ENCODE measurements around the gene FHL1. TPM values are rescaled to one million over a fixed set of nuclear protein-coding genes. Genes with fewer than 3 reads are reported as not detected.

FHL1 gene
- total RNA-seq, 1 donor from 2014 or later, result 70.1 TPM

DNA sequence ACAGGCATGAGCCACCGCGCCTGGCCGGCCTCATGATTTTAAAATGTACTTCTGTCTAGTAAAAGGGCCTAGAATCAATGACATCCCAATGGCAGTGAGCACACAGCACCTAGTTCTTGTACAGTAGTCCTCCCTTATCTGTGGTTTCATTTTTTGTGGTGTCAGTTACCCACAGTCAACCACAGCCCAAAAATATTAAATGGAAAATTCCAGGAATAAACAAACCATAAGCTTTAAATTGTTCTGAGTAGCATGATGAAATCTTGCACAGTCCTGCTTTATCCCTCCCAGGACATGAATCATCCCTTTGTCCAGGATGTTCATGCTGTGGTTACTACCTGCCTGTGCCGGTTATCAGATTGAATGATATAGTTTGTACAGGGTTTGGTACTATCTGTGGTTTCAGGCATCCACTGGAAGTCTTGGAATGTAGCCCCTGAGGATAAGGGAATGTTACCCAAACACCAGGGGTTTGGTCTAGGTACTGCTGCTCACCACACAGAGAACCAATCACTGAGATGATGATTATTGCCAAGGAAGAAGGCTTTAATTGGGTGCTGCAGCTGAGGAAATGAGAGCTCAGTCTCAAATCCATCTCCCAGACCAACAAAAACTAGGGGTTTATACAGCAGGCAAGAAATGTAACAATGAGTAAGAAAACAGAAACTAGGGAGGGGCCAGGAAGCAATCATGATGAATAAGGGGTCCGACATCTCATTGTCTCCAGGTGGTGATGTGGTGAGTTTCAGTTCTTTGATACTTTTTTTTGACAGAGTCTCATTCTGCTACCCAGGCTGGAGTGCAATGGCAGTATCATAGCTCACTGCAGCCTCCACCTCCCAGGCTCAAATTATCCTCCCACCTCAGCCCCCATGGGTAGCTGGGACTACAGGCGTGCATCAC is 16.2 kb upstream of the FHL1 start:
- DNase-seq (ENCODE audit: low read depth, low spot score), result no peak
- H3K4me1 Mint-ChIP-seq, result peaks cover 4% of the 10 kb centered on the region
- no peak overlapping the region for H3K27ac Mint-ChIP-seq (ENCODE audit: unreplicated experiment)
- TF ChIP-seq, protein P1, sequence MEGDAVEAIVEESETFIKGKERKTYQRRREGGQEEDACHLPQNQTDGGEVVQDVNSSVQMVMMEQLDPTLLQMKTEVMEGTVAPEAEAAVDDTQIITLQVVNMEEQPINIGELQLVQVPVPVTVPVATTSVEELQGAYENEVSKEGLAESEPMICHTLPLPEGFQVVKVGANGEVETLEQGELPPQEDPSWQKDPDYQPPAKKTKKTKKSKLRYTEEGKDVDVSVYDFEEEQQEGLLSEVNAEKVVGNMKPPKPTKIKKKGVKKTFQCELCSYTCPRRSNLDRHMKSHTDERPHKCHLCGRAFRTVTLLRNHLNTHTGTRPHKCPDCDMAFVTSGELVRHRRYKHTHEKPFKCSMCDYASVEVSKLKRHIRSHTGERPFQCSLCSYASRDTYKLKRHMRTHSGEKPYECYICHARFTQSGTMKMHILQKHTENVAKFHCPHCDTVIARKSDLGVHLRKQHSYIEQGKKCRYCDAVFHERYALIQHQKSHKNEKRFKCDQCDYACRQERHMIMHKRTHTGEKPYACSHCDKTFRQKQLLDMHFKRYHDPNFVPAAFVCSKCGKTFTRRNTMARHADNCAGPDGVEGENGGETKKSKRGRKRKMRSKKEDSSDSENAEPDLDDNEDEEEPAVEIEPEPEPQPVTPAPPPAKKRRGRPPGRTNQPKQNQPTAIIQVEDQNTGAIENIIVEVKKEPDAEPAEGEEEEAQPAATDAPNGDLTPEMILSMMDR (conservative IDR thresholded peaks at IDR 0.05), result no peak
- H3K4me3 Mint-ChIP-seq, result no peak overlapping the region
- H3K27me3 Mint-ChIP-seq (ENCODE audit: low read depth), result no peaks in the 10 kb centered on the region
- no peaks in the 10 kb centered on the region for H3K36me3 Mint-ChIP-seq (ENCODE audit: low read depth)
- no peaks in the 10 kb centered on the region for H3K9me3 Mint-ChIP-seq

DNA sequence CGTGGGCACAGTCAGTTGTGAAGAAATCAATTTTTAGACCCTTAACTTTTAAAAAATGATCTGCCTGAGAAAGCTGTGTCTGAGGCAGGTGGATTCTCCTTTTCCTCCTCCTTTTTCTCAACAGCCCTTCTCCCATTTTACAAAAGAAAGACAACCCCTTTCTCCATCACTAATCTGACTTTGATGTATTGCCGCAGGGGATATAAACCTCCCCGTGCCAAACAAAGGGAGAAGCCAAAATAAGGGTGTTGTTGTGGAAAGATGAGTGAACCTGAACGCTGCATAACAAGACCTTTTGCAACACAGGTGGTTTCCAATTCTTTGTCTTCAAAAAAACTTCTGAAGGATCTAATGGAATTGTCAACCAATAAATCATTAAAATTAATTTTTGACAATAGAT is 8.4 kb upstream of the FHL1 start:
- TF ChIP-seq, protein P1 (conservative IDR thresholded peaks at IDR 0.05), result no peak
- H3K4me1 Mint-ChIP-seq, result no peaks in the 10 kb centered on the region
- peaks cover 2% of the 10 kb centered on the region for H3K36me3 Mint-ChIP-seq (ENCODE audit: low read depth)
- no peak for DNase-seq (ENCODE audit: low read depth, low spot score)
- H3K27me3 Mint-ChIP-seq (ENCODE audit: low read depth), result no peaks in the 10 kb centered on the region
- H3K27ac Mint-ChIP-seq (ENCODE audit: unreplicated experiment), result no peak overlapping the region
- no peak overlapping the region for H3K4me3 Mint-ChIP-seq
- H3K9me3 Mint-ChIP-seq, result peaks cover 5% of the 10 kb centered on the region

DNA sequence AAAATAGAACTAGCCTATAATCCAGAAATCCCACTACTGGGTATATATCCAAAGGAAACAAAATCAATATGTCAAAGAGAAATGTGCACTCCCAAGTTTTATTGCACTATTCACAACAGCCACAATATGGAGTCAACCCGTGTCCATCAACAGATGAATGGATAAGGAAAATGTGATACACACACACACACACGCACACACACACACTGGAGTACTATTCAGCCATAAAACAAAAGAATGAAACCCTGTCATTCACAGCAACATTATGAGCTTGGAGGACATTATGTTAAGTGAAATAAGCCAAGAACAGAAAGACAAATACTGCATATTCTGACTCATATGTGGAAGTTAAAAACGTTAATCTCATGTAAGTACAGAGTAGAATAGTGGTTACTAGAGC is 5.8 kb upstream of the FHL1 start:
- Mint-ChIP-seq H3K9me3 (peaks cover 9% of the 10 kb centered on the region), H3K27ac (ENCODE audit: unreplicated experiment) (no peak overlapping the region), H3K4me3 (no peak overlapping the region), H3K4me1 (peaks cover 3% of the 10 kb centered on the region), H3K27me3 (ENCODE audit: low read depth) (peaks cover 8% of the 10 kb centered on the region), H3K36me3 (ENCODE audit: low read depth) (peaks cover 4% of the 10 kb centered on the region)
- DNase-seq (ENCODE audit: low read depth, low spot score), result no peak
- TF ChIP-seq, protein P1 (conservative IDR thresholded peaks at IDR 0.05), result no peak

DNA sequence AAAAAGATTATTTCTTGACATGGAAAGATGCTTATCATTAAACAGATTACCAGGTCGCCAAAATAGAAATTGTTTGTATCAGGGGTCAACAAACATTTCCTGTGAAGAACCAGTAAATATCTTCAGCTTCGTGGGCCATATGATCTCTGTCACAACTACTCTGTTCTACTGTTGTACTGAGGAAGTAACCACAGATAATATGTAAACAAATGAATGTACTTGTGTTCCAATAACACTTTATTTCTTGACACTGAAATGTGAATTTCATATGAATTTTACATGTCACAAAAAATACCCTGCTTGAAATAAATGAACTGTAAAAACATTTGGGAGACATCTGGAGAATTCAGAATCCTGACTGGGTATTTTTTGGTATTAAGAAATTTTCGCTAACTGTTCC is 4.7 kb upstream of the FHL1 start:
- Mint-ChIP-seq H3K4me1 (peaks cover 5% of the 10 kb centered on the region), H3K4me3 (no peak overlapping the region), H3K36me3 (ENCODE audit: low read depth) (peaks cover 6% of the 10 kb centered on the region), H3K9me3 (peaks cover 9% of the 10 kb centered on the region), H3K27ac (ENCODE audit: unreplicated experiment) (no peak overlapping the region), H3K27me3 (ENCODE audit: low read depth) (peaks cover 9% of the 10 kb centered on the region)
- no peak for DNase-seq (ENCODE audit: low read depth, low spot score)
- TF ChIP-seq, protein P1 (conservative IDR thresholded peaks at IDR 0.05), result no peak

DNA sequence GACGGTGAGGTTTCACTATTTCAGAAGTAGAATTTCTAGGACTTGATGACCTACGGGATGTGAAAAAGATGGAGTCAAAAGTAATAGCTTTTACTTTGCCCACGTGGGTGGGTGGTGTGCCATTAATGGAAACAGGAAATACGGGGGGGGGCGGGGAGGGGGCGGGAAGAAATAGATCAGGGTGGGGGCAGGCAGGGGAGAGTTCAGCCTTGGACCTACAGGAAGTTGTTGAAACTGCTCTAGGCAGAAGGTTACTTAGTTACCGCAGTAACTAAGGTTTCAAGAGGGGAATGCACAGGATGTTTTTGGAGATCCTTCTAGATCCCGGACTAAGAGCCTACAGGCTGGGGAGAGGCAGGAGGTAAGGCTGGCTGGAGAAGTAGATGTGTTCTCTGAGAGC is 3.6 kb upstream of the FHL1 start:
- peaks cover 6% of the 10 kb centered on the region for H3K36me3 Mint-ChIP-seq (ENCODE audit: low read depth)
- H3K4me1 Mint-ChIP-seq, result peaks cover 10% of the 10 kb centered on the region
- peaks cover 13% of the 10 kb centered on the region for H3K27me3 Mint-ChIP-seq (ENCODE audit: low read depth)
- TF ChIP-seq, protein P1 (conservative IDR thresholded peaks at IDR 0.05), result no peak
- no peak overlapping the region for H3K27ac Mint-ChIP-seq (ENCODE audit: unreplicated experiment)
- no peak for DNase-seq (ENCODE audit: low read depth, low spot score)
- H3K9me3 Mint-ChIP-seq, result peaks cover 9% of the 10 kb centered on the region
- peak overlapping the region; percentile 37 for H3K4me3 Mint-ChIP-seq

All from neural crest cell (in vitro differentiated cells).